A673 (cell line): ENCODE results near the gene ME3. TPM values are rescaled to one million over a fixed set of nuclear protein-coding genes. Genes with fewer than 3 reads are reported as not detected.

Experiments used
- BruUV-seq: library from RNA; stranded (reverse); fragments of 400-500 nt; replicated peaks from 2 replicates; lab custom pipeline; 2021; lab: Mats Ljungman, UMichigan
- CTCF ChIA-PET: fragments of 300-600 bp; sonication (Branson Sonifier 250); formaldehyde crosslinking; loops from one replicate; lab custom pipeline; 2022; ENCODE audit warnings: antibody characterized with exemption; lab: Charles Lee
- POLR2A ChIA-PET: fragments of 300-600 bp; sonication (Branson Sonifier 250); formaldehyde crosslinking; loops from one replicate; lab custom pipeline; 2022; ENCODE audit warnings: antibody characterized with exemption; ENCODE audit not compliant: low non-redundant PET; lab: Charles Lee
- DNase-seq: peaks from one replicate; pipeline ENCODE4 v3.0.0-alpha.2; 2015; ENCODE audit warnings: low spot score
- H3K27ac ChIP-seq: fragments of 200-600 bp; sonication (generic); 2 replicates; pipeline ENCODE4 v1.5.1; 2016; ENCODE audit warnings: mixed run types, low read depth, mild to moderate bottlenecking, mixed read lengths, antibody characterized with exemption, low read length; ENCODE audit not compliant: poor library complexity, severe bottlenecking
- H3K27me3 ChIP-seq: fragments of 200-600 bp; sonication (generic); replicated peaks from 2 replicates; pipeline ENCODE4 v1.6.1; 2017; ENCODE audit warnings: mixed run types, low read depth, mild to moderate bottlenecking, mixed read lengths, antibody characterized with exemption, low read length; ENCODE audit not compliant: insufficient read depth, poor library complexity
- H3K36me3 ChIP-seq: fragments of 200-600 bp; sonication (generic); 2 replicates; pipeline ENCODE4 v1.6.1; 2016; ENCODE audit warnings: mixed run types, mild to moderate bottlenecking, mixed read lengths, antibody characterized with exemption, low read length; ENCODE audit not compliant: insufficient read depth, poor library complexity, severe bottlenecking
- H3K4me1 ChIP-seq: fragments of 200-600 bp; sonication (generic); 2 replicates; pipeline ENCODE4 v1.6.1; 2017; ENCODE audit warnings: mixed run types, mild to moderate bottlenecking, mixed read lengths, antibody characterized with exemption, low read length; ENCODE audit not compliant: insufficient read depth, poor library complexity, severe bottlenecking
- H3K4me3 ChIP-seq: fragments of 200-600 bp; sonication (generic); 2 replicates; pipeline ENCODE4 v1.5.1; 2016; ENCODE audit warnings: low read depth, mixed run types, mild to moderate bottlenecking, mixed read lengths, low read length; ENCODE audit not compliant: poor library complexity, severe bottlenecking
- H3K9me3 ChIP-seq: fragments of 200-600 bp; sonication (generic); 2 replicates; pipeline ENCODE4 v1.6.1; 2016; ENCODE audit warnings: mixed run types, low read depth, mild to moderate bottlenecking, mixed read lengths, antibody characterized with exemption, low read length; ENCODE audit not compliant: poor library complexity, severe bottlenecking
- EZH2 ChIP-seq: fragments of 200-600 bp; sonication (generic); IDR thresholded peaks from 2 replicates; pipeline ENCODE4 v1.6.1; 2017; ENCODE audit warnings: borderline replicate concordance, low read depth, mild to moderate bottlenecking, mixed read lengths, antibody characterized with exemption, low read length; ENCODE audit not compliant: poor library complexity, severe bottlenecking
- intact Hi-C: fragments of 100-400 bp; cut with micrococcal nuclease; formaldehyde crosslinking; loops from one replicate; pipeline ENCODE4 v1.10.0; 2022; ENCODE audit not compliant: unreplicated experiment
- total RNA-seq: library from RNA; stranded (reverse); gene quantifications from 2 replicates; pipeline ENCODE4 v1.2.3, GENCODE V29; 2021
- TF ChIP-seq, protein P1 (sequence below): fragments of 300-800, 200-600 bp; sonication (generic); conservative IDR thresholded peaks from 2 replicates; pipeline ENCODE4 v1.5.1; 2017; ENCODE audit warnings: low read depth, mild to moderate bottlenecking, antibody characterized with exemption, low read length, moderate library complexity, mixed read lengths

ME3 gene
- total RNA-seq, 1 experiment from 2014 or later = 7.6 TPM

GRCh38 chr11:86513138-86513537 lies 159.3 kb downstream of the ME3 start:
- Histone ChIP-seq H3K9me3 (no peaks in the 10 kb centered on the region), H3K4me1 (peaks cover 25% of the 10 kb centered on the region), H3K27ac (no peak overlapping the region), H3K4me3 (no peak overlapping the region), H3K36me3 (no peaks in the 10 kb centered on the region), H3K27me3 (no peaks in the 10 kb centered on the region)
- intact Hi-C loops = no loop called here
- ChIA-PET POLR2A (no interaction called here), CTCF (no interaction called here)
- BruUV-seq = no TSS peak
- DNase-seq = no peak
- TF ChIP-seq EZH2 = no peak
- TF ChIP-seq, protein P1, sequence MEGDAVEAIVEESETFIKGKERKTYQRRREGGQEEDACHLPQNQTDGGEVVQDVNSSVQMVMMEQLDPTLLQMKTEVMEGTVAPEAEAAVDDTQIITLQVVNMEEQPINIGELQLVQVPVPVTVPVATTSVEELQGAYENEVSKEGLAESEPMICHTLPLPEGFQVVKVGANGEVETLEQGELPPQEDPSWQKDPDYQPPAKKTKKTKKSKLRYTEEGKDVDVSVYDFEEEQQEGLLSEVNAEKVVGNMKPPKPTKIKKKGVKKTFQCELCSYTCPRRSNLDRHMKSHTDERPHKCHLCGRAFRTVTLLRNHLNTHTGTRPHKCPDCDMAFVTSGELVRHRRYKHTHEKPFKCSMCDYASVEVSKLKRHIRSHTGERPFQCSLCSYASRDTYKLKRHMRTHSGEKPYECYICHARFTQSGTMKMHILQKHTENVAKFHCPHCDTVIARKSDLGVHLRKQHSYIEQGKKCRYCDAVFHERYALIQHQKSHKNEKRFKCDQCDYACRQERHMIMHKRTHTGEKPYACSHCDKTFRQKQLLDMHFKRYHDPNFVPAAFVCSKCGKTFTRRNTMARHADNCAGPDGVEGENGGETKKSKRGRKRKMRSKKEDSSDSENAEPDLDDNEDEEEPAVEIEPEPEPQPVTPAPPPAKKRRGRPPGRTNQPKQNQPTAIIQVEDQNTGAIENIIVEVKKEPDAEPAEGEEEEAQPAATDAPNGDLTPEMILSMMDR = no peak

DNA sequence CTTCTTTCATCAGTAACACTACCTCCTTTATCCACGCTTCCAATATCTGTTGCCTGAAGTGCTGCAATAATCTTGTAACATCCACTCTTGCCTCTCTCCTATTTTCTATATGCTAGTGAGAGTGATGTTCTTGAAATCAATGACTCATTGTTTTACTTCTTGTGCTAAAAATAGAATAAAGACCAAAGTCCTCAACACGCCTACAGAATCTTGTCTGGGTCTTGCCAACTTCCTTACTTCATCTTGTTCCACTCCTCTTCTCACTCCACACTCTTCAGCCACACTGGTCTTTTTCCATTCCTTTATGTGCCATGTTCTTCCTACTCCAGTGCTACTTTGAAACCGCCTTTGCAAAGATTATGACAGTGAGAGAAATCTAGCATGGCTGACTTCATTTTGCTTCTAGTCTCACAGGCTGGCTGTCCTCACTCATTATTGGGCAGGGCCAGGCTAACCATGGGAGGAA lies 161.3 kb downstream of the ME3 start:
- intact Hi-C loops = no loop called here
- Histone ChIP-seq H3K4me3 (no peak overlapping the region), H3K9me3 (no peaks in the 10 kb centered on the region), H3K27ac (no peak overlapping the region), H3K4me1 (peaks cover 24% of the 10 kb centered on the region), H3K36me3 (no peaks in the 10 kb centered on the region), H3K27me3 (no peaks in the 10 kb centered on the region)
- DNase-seq = no peak
- TF ChIP-seq, protein P1 = no peak
- TF ChIP-seq EZH2 = no peak
- BruUV-seq = no TSS peak
- ChIA-PET CTCF (no interaction called here), POLR2A (no interaction called here)

DNA sequence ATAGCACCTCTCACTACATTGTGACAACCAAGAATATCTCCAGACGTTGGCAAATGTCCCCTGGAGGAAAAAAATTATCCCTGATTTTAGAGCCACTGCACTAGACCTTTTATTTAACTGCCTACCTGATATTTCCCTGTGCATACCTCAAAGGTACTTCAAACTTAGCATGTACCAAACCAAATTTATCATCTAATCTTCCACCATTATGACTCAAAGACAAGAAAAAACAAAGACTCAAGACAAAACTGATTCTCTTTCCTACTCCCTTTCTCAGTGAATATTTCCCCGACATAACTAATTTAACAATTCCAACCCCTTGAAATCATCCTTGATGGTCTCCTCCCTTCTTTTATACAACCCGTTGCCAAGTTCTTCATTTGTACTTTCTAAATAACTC lies 161.7 kb downstream of the ME3 start:
- CTCF ChIA-PET = no interaction called here

More for the DNA sequence above, 161.7 kb downstream of the ME3 start:
- Histone ChIP-seq H3K4me3 (no peak overlapping the region), H3K27ac (no peak overlapping the region), H3K36me3 (no peaks in the 10 kb centered on the region), H3K27me3 (no peaks in the 10 kb centered on the region), H3K4me1 (peaks cover 20% of the 10 kb centered on the region), H3K9me3 (no peaks in the 10 kb centered on the region)
- BruUV-seq = no TSS peak
- POLR2A ChIA-PET = no interaction called here
- TF ChIP-seq, protein P1 = no peak
- no peak for TF ChIP-seq EZH2
- intact Hi-C loops = no loop called here
- DNase-seq = no peak
